ENCODE measurements around the gene FETUB. TPM values are rescaled to one million over a fixed set of nuclear protein-coding genes. Genes with fewer than 3 reads are reported as not detected.

Gene FETUB
- total and polyA plus RNA-seq, 12 donors = 0.21 to 0.42 (median 0.30) TPM; not detected in 8

- Histone ChIP-seq H3K4me1 (no peaks in the 10 kb centered on the region), H3K9me3 (no peaks in the 10 kb centered on the region), H3K27me3 (peaks cover 0 to 19% (median 7%) of the 10 kb centered on the region in 7 donors), H3K4me3 (no peak overlapping the region), H3K36me3 (no peaks in the 10 kb centered on the region), H3K27ac (no peak overlapping the region)
- intact Hi-C loops (cut with DNase I) = no loop called here
- TF ChIP-seq, protein P1, sequence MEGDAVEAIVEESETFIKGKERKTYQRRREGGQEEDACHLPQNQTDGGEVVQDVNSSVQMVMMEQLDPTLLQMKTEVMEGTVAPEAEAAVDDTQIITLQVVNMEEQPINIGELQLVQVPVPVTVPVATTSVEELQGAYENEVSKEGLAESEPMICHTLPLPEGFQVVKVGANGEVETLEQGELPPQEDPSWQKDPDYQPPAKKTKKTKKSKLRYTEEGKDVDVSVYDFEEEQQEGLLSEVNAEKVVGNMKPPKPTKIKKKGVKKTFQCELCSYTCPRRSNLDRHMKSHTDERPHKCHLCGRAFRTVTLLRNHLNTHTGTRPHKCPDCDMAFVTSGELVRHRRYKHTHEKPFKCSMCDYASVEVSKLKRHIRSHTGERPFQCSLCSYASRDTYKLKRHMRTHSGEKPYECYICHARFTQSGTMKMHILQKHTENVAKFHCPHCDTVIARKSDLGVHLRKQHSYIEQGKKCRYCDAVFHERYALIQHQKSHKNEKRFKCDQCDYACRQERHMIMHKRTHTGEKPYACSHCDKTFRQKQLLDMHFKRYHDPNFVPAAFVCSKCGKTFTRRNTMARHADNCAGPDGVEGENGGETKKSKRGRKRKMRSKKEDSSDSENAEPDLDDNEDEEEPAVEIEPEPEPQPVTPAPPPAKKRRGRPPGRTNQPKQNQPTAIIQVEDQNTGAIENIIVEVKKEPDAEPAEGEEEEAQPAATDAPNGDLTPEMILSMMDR (IDR thresholded peaks at IDR 0.05) = no peak
- ATAC-seq = no peak
- DNase-seq = no peak
Measured at GRCh38 chr3:186664119-186664495, 23.9 kb downstream of the FETUB start.

DNA sequence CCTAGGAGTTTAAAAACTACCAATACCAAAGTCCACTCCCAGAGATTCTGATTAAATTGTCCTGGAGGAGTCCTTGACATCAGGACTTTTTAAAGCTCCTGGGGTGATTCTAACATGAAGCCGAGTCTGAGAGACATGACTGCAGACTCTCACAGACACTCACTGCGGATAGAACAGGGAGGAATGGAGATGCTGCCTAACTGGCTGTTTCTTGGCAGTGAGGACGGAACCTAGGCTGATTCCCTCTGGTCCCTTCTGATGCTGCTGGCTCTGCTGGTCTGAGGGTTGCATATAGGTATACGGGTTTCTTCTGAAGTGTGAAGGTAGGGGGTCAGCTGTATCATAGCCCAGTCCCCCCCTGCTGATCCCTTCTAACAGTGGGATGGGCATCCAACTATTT lies 24.3 kb downstream of the FETUB start:
- Histone ChIP-seq H3K36me3 (no peaks in the 10 kb centered on the region), H3K4me3 (no peak overlapping the region), H3K4me1 (no peaks in the 10 kb centered on the region), H3K27me3 (peaks cover 0 to 19% (median 7%) of the 10 kb centered on the region in 7 donors), H3K9me3 (no peaks in the 10 kb centered on the region), H3K27ac (no peak overlapping the region)
- ATAC-seq (no peak), DNase-seq (no peak)
- 55 to 57% methylated on average over 4 of the region's 4 CpGs for WGBS, 2 donors
- intact Hi-C loops (cut with DNase I) = no loop called here
- TF ChIP-seq, protein P1 (IDR thresholded peaks at IDR 0.05) = no peak

DNA sequence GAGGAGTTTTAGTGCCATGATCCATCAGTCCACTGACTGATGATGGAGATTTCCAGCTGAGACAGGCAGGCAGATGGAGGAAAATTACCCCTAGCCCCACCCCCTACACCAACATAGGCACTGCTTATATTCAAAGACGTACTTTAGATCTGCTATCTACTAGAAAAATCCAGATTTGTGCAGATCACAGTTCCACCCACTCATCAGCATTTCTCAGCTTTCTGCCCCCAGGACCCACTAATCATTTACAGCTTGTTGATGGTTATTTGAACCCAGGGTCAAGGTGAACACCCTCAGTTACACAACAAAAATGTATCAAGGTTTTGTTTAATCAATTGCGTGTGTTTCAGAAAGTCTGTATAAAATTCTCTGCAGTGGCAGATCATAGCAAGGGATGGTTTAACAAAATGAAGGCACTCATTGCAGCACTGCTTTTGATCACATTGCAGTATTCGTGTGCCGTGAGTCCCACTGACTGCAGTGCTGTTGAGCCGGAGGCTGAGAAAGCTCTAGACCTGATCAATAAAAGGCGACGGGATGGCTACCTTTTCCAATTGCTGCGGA lies 25.5 kb downstream of the FETUB start, which contains the start of gene HRG:
HRG (plus strand) TSS at position 390 of the 564 bp plus-strand sequence; CDS start at position 408, 18 bp downstream.
- intact Hi-C loops (cut with DNase I) = no loop called here
- no peak for ATAC-seq
- 87 to 91% methylated on average over 8 of the region's 8 CpGs for WGBS, 2 donors
- H3K4me3 ChIP-seq = no peak within 1 kb of the TSS
- no peaks in the 10 kb centered on the region for H3K9me3 ChIP-seq
- DNase-seq = no peak
- no peaks in the 10 kb centered on the region for H3K36me3 ChIP-seq
- H3K4me1 ChIP-seq = no peaks in the 10 kb centered on the region
- TF ChIP-seq, protein P1 (IDR thresholded peaks at IDR 0.05) = no peak
- no peak within 1 kb of the TSS for H3K27ac ChIP-seq
- peaks cover 0 to 19% (median 7%) of the 10 kb centered on the region in 7 donors for H3K27me3 ChIP-seq

DNA sequence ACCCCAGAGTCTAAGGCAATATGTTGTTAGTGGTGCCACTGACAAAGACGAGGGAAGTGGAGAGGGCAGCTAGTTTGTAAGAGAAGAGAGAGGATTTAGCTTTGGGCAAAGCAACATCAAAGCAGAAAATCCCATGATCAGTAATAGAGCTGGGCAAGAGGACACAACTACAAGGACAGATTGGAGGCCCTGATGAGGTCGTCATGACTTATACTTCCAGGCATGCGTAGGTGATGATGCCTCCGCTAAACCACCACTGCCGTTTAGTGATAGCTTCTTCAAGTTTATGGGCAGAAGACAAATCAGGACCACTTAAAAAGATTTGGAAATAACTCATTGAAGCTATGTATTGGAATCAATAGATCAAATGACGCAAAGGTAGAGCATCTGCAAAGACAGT lies 28.2 kb downstream of the FETUB start:
- TF ChIP-seq, protein P1 (IDR thresholded peaks at IDR 0.05) = no peak
- no peaks in the 10 kb centered on the region for H3K36me3 ChIP-seq
- WGBS, 2 donors = 67% methylated on average over 6 of the region's 6 CpGs
- ATAC-seq (no peak), DNase-seq (no peak)
- intact Hi-C loops (cut with DNase I) = no loop called here
- H3K4me3 ChIP-seq = no peak overlapping the region
- H3K27me3 ChIP-seq = peaks cover 0 to 19% (median 11%) of the 10 kb centered on the region in 7 donors
- H3K27ac ChIP-seq = no peak overlapping the region
- no peaks in the 10 kb centered on the region for H3K4me1 ChIP-seq
- no peaks in the 10 kb centered on the region for H3K9me3 ChIP-seq

All from heart right ventricle (tissue), 16 donors.